Heart left ventricle (tissue), 13 donors: Measurements from ENCODE around the gene URM1.

Experiments used
- POLR2A ChIP-seq, 2 donors: fragments of 450-650 bp; IDR thresholded peaks; one replicate each; pipeline ENCODE4 v1.6.1; 2017; ENCODE audit warnings: antibody characterized with exemption in 2 of 2, mild to moderate bottlenecking in 2 of 2, moderate library complexity in 2 of 2
- TF ChIP-seq, protein P1 (sequence below), 12 donors: fragments of 200-600 bp; sonication (generic) in 4 of 12; IDR thresholded peaks; one replicate each; pipeline versions ENCODE4 v1.5.0 to v1.8.0; 2018 to 2022; ENCODE audit warnings: antibody characterized with exemption in 12 of 12, mild to moderate bottlenecking in 5 of 12
- donor health status: ischemic (EF 13 %, LVEDD 7.1; RV severe dilation, severe dysfunction).
- donor health status: DM: no; HTN: yes; CAD: no.
- donor health status: DM: no; HTN: no; CAD: no.
- donor health status: ischemic (EF 25% LVEDD 6.9; RV normal size, moderate dysfunction).
- donor health status: ischemic (EF 25% LVEDD 5.7; RV mildly dilated, moderate dysfunction).
- donor health status: ischemic (EF 35%, LVEDD 5.7; RV mildly dilated, moderate dysfunction).
- donor health status: nonischemic (EF 11% LVEDD 7.7; RV severe dilation, severe dysfunction).
- donor health status: DM: yes; HTN: yes; CAD: no.
- donor health status: PGD.
- donor health status: ischemic (EF 29% LVEDD 5.4; RV normal size, mild dysfunction).
- donor health status: nonischemic (EF 23%, LVEDD 6.1; RV moderate dilation, normal function).

GRCh38 chr9:128390813-128391711 lies 19.9 kb downstream of the URM1 start:
- TF ChIP-seq, protein P1, sequence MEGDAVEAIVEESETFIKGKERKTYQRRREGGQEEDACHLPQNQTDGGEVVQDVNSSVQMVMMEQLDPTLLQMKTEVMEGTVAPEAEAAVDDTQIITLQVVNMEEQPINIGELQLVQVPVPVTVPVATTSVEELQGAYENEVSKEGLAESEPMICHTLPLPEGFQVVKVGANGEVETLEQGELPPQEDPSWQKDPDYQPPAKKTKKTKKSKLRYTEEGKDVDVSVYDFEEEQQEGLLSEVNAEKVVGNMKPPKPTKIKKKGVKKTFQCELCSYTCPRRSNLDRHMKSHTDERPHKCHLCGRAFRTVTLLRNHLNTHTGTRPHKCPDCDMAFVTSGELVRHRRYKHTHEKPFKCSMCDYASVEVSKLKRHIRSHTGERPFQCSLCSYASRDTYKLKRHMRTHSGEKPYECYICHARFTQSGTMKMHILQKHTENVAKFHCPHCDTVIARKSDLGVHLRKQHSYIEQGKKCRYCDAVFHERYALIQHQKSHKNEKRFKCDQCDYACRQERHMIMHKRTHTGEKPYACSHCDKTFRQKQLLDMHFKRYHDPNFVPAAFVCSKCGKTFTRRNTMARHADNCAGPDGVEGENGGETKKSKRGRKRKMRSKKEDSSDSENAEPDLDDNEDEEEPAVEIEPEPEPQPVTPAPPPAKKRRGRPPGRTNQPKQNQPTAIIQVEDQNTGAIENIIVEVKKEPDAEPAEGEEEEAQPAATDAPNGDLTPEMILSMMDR (IDR thresholded peaks at IDR 0.05), result no peak
- no peak for TF ChIP-seq POLR2A (IDR thresholded peaks at IDR 0.05)
